Tibial nerve (tissue), 3 donors: ENCODE data around the gene METTL23.

ENCODE experiments used
- CTCF ChIP-seq, 5 experiments: fragments of 200-600 bp in 3 of 5; fragments of 450-650 bp in 2 of 5; sonication (generic) in 3 of 5; IDR thresholded peaks; one replicate each; pipeline ENCODE4 v1.5.1; 2016 to 2019; ENCODE audit warnings: antibody characterized with exemption in 5 of 5, mild to moderate bottlenecking in 3 of 5, moderate library complexity in 2 of 5
- POLR2A ChIP-seq, 2 donors: fragments of 450-650 bp; IDR thresholded peaks; one replicate each; pipeline ENCODE4 v1.6.1; 2017; ENCODE audit warnings: antibody characterized with exemption in 2 of 2, mild to moderate bottlenecking in 2 of 2, moderate library complexity in 2 of 2

- TF ChIP-seq CTCF (IDR thresholded peaks at IDR 0.05) = no peak
- TF ChIP-seq POLR2A (IDR thresholded peaks at IDR 0.05) = no peak
These were observed 25.1 kb upstream of the METTL23 start for GRCh38 chr17:76701471-76701967.
